Measurements from ENCODE around the gene SRSF3.

DNA sequence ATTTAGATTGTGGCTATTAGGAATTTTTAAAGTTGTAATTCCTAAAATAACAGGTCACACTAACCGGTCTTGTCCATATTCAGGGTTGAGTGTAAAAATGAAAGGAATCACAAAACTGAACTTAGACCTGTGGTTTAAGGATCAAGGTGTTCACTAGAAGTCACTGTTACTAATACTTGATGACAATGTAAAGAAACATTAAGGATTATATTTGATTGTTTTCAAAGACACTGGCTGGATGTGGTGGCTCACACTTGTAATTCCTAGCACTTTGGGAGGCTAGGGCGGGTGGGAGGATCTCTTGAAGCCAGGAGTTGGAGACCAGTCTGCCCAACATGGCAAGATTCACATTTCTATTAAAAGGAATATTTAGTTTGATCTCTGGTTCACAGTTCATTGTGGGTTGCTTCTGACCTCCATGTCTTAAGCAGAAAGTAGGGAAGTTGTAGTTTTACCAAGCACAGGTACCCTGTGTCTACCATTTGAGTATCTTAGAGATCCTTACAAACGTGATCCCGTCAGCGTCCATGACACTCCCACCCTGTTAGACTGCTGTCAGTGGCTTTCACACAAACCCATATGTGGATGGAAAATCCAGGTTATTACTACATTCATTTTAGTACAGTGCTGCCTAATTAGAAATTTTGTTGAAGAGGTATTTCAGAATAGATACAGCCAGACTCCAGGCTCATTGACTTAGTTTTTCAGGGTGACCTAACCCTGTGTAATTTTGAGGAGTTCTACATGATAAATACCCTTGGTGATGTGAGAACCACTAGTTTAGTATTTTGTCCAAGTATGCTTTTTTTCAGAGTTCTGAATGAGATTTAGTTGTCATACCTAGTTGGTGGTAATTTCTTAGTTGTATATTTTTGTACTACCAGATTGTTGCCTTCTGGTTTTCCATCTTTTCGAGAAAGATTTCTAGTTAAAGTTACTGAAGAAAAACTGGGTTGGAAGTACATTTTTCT lies 10.2 kb downstream of the SRSF3 start:
- TF ChIP-seq POLR2A (IDR thresholded peaks at IDR 0.05): no peak
- TF ChIP-seq, protein P1, sequence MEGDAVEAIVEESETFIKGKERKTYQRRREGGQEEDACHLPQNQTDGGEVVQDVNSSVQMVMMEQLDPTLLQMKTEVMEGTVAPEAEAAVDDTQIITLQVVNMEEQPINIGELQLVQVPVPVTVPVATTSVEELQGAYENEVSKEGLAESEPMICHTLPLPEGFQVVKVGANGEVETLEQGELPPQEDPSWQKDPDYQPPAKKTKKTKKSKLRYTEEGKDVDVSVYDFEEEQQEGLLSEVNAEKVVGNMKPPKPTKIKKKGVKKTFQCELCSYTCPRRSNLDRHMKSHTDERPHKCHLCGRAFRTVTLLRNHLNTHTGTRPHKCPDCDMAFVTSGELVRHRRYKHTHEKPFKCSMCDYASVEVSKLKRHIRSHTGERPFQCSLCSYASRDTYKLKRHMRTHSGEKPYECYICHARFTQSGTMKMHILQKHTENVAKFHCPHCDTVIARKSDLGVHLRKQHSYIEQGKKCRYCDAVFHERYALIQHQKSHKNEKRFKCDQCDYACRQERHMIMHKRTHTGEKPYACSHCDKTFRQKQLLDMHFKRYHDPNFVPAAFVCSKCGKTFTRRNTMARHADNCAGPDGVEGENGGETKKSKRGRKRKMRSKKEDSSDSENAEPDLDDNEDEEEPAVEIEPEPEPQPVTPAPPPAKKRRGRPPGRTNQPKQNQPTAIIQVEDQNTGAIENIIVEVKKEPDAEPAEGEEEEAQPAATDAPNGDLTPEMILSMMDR (IDR thresholded peaks at IDR 0.05 in 8 of 11, conservative IDR thresholded peaks at IDR 0.05 in 3 of 11): no peak
